T-helper 1 cell (primary cell): ENCODE measurements around the gene PRXL2A.
"Not testable (repeated sequence)": the region's sequence is repeated elsewhere in the genome, so short reads cannot be mapped to it uniquely, and the experiment has no call there.

ENCODE experiments used
- DNase-seq, 5 donors: peaks; one replicate each; pipeline ENCODE4 v3.0.0-alpha.2; 2012 to 2020
- total RNA-seq, 4 donors: gene quantifications; one replicate each; lab custom pipeline; 2026; lab: John Stamatoyannopoulos, UW

Gene PRXL2A
- total RNA-seq: 1.3 to 3.5 (median 2.0) reads per million in 4 donors

- DNase-seq: peak; percentile 54 to 71 (median 63)
Observed at GRCh38 chr10:80408242-80409101, at the start of gene PRXL2A. Gene PRXL2A (plus strand): TSS chr10:80408551. CDS start chr10:80420468, 11,917 bp downstream.

GRCh38 chr10:80358925-80359324 is 49.4 kb upstream of the PRXL2A start:
- not testable (repeated sequence) for DNase-seq

DNA sequence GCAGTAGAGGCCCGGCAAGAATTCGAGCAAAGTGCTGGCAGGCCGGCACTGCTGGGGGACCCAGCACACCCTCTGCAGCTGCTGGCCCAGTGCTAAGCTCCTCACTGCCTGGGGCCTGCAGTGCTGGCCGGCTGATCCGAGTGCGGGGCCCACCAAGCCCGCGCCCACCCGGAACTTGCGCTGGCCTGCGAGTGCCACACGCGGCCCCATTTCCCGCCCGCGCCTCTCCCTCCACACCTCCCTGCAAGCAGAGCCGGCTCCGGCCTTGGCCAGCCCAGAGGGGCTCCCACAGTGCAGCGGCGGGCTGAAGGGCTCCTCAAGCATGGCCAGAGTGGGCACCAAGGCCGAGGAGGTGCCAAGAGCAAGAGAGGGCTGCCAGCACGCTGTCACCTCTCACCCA is 48.7 kb upstream of the PRXL2A start:
- no peak for DNase-seq

DNA sequence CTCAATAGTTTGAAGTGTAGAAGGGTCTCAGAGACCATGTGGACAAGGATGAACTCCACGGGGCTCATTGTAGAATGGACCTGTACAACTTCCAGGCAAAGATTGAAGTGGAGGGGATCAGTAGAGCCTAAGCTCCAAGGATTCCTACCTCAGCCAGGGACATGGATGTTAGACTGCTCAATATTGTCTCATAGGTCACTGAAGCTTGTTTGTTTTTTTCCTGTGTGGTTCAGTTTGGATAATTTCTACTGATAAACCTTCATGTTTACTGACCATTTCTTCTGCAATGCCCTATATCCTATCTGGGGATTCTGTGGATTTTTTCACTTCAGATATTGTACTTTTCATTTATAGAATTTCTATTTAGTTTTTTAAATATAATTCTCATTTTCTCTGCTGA is 42.8 kb upstream of the PRXL2A start:
- DNase-seq: no peak

GRCh38 chr10:80371467-80371866 is 36.9 kb upstream of the PRXL2A start:
- no peak for DNase-seq

DNA sequence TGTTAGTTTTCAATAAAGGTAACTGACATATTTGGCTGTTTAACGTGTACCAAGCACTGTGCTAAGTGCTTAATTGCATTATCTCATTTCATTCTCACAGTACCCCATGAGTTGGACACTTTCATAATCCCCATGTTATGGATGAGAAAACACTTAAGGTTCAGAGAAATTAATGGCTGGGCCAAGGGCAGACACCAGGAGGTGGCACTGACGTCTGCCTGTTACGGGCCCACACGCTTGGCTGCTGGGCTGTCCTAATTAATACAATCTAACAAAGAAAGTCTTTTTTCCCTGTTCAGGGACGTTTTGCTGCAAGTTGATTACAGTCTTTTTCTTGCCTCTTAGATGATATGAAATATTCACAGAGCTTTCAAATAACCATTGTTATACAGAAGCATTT is 35.7 kb upstream of the PRXL2A start:
- DNase-seq: no peak

DNA sequence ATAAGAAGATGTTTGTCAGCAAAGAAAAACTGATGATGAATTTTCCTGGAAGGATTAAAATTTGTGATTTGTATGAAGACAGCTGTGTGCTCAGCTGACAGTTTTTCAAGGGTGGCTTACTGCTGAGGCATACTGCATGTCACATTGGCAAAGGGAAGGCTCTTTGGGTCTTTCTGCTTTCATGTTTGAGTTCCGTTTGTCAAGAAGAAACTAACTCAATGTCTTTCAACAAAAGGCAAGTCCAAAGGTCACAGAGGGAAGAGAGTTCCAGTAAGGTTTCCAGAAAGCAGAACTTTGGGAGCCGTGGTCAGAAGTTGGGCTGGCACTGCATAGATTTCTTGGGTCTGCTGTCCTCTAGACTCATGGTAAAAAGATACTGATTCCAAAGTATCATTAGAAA is 34.8 kb upstream of the PRXL2A start:
- DNase-seq: no peak

- DNase-seq: no peak
Observed at GRCh38 chr10:80379701-80380100, 28.6 kb upstream of the PRXL2A start.

- DNase-seq: no peak
Observed at GRCh38 chr10:80380185-80380584, 28.2 kb upstream of the PRXL2A start.

GRCh38 chr10:80382989-80383388 is 25.4 kb upstream of the PRXL2A start:
- DNase-seq: peak; percentile 14 to 55 (median 27)

- DNase-seq: no peak
Observed at GRCh38 chr10:80390740-80391139, 17.6 kb upstream of the PRXL2A start.

DNA sequence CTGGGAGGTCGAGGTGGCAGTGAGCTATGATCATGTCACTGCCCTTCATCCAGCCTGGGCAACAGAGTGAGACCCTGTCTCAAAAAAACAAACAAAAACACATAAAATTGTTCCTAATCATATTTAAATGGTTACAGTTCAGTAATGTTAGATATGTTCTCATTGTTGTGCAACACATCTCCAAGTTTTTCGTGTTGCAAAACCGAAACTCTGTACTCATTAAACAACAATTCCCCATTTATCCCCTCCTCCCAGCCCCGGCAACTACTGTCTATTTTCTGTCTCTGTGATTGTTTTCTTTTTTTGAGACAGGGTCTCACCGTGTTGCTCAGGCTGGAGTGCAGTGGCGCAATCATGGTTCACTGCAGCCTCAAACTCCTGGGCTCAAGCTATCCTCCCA is 16.1 kb upstream of the PRXL2A start:
- DNase-seq: no peak

DNA sequence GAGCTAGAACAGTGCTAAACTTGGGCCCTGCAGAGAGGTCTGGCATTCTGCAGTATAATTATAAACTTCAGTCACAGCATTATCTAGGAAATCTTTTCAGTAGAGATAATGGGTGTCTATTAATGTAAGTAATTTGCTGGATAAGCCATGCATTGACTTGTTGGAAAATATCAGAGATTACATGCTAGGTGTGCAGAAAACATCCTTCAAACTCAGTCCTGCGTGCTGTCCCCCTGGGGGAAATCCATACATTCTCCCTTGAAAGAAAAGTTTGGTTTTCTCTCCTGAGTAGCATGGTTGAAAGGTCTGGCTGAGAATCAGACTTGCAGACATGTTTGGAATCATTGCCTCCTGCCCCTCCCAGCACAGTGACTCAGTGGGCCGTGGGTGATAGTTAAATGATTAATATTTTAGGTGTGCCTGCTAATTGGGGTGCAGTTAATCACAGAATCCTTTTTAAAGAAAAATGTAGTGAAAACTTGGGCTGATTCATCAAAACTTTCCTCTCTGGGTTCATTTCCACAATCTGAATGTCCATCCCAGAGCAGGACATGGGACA is 13.9 kb upstream of the PRXL2A start:
- no peak for DNase-seq

DNA sequence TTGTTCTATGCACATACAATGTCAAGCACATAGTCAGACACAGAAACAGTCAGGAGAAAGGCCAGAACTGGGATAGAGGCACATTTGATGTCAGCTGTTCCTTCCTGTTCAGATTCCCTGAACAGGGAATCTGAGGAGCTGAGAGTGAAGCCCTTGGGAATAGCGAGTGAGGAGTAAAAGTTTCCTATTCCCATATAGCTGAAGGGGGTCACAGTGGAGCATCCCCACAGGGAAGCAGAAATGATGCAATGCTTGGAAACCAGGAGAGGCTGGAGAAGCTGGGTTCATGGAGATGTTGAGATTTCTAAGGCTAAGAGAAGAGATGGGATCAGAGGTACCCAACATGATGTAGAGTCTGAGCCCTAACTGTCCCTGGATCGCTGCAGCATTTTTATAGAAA is 11.3 kb upstream of the PRXL2A start:
- DNase-seq: no peak

GRCh38 chr10:80400136-80400804 is 8.1 kb upstream of the PRXL2A start:
- no peak for DNase-seq

GRCh38 chr10:80405035-80405434 is 3.3 kb upstream of the PRXL2A start:
- DNase-seq: no peak

DNA sequence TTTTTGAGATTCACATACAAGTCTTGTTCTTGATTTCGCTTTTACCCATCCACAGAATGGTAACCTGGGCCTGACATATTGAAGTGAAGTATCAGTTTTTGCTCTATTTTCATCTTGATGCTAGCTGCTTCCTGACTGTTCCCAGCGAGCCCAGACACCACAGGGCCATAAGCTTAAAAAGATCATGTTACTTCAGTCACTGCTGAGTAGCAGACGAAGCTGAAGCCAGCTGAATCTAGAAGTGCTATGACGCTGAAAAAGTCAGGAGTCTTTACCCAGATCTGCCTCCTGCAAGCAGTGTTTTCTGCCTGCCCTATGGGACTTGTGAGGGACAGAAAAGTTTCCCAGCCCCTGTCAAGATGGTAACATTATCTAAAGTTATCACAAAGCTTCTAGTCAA is 2.7 kb upstream of the PRXL2A start:
- no peak for DNase-seq

DNA sequence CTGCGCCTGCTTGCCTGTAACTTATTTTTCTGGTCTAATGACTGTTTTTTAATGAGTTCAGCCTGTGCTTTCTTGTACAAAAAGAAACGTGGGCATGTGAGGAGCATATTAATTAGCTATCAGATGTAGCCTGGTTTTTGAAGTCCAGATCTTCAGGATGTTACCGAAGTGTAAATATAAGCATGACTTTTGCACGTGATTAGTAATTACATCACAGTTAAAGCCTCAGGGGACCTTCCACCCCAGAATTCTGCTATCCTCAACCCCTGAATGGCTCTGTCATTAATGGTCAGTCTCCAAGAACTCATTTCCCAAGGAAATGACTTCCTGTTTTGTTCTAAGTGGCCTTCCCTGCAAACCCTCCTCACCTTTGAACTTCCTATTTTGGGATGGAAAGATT is 2.1 kb upstream of the PRXL2A start:
- DNase-seq: no peak

DNA sequence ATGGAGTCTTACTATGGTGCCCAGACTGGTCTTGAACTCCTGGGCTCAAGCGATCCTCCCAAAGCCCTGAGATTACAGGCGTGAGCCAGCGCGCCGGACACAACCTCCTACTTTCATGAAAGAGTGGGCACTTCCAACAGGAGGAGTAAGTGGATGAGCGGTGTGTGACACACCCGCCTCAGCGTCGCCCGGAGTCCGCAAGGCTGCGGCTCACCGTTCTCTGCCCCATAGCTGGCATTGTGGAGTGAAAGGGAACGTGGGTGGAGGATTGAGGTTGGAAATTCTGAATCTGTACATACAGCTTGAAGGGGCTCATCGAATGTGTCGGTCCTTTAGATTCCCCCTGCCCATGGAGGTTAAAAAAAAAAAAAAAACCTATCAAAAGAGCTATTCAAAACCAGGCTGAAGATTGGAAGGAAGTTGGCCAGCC is 524 bp upstream of the PRXL2A start:
- no peak for DNase-seq

- no peak for DNase-seq
Observed at GRCh38 chr10:80409121-80409520, 770 bp downstream of the PRXL2A start.

DNA sequence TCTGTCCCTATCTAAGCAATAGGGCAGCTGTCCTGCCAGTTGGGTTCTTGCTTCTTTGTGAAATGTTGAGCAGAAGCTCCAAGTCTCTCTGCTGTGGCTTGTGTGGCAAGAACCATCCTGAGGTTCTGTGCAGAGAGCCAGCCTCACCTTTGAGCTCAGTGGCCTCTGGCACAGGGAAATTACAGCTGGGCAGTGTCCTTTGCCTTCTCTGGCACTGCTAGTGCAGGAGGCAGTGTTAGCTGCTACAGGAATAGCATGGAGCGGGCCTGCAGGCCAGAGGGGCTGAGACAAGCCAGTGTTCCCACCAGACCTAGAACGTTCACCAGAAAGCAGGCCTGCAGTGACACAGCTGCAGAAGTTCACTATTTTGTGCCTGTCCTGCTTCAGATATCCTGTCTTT is 1.8 kb downstream of the PRXL2A start:
- DNase-seq: no peak

DNA sequence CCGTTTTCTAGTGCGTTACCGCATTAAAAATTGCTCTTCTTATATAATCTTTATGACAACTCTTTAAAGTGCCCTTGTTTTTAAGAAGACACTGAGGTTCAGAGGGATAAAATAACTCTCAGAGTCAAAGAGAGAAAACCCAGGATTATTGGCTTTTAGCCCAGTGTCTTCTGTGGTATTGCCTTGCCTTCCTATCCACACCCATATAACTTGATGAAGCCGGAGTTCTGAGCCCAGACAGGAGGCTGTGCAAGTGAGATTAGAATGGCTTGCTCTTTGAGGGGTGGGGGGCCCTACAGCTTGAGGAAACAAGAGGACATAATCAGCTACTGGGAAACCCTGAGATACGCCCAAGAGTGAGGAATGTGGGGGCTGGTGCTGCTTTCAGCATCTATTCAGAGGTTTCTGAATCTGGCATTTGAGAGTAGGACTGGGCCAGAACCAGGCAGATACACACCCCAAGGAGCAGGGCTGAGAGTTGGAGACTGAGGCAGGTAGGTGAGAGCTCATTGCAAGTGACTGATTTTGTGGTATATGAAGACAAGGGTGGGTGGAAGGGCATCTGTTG is 2.3 kb downstream of the PRXL2A start:
- no peak for DNase-seq

DNA sequence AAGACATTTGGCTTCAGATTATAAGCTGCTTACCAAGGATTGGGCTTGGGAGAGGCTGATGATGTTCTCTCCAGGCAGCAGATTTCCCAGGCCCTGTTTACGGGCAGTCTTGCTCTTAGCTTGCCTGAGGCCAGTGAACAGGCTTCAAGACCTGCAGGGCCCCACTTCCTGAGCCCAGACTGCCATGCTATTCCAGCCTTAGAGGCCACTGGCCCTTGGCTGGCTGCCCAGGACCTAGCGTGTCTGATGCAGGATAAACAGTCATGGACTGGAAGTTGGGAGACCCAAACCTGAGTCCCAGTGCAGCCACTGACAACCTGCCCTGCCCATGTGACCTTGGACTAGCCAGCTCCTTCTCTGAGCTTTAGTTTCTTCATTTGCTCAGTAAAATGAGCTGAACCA is 2.9 kb downstream of the PRXL2A start:
- DNase-seq: no peak
